Esophagus muscularis mucosa (tissue), 3 donors: Measurements from ENCODE around the gene GRIK1.

Source experiments
- POLR2A ChIP-seq: fragments of 450-650 bp; IDR thresholded peaks from one replicate; pipeline ENCODE4 v1.6.1; 2017; ENCODE audit warnings: antibody characterized with exemption, moderate library complexity, mild to moderate bottlenecking, low read depth
- TF ChIP-seq, protein P1 (sequence below), 3 experiments: fragments of 200-600 bp in 2 of 3; fragments of 450-650 bp in 1 of 3; sonication (generic) in 2 of 3; IDR thresholded peaks; one replicate each; pipeline ENCODE4 v1.5.1; 2017 to 2019; ENCODE audit warnings: antibody characterized with exemption in 3 of 3, mild to moderate bottlenecking in 2 of 3, moderate library complexity in 1 of 3

DNA sequence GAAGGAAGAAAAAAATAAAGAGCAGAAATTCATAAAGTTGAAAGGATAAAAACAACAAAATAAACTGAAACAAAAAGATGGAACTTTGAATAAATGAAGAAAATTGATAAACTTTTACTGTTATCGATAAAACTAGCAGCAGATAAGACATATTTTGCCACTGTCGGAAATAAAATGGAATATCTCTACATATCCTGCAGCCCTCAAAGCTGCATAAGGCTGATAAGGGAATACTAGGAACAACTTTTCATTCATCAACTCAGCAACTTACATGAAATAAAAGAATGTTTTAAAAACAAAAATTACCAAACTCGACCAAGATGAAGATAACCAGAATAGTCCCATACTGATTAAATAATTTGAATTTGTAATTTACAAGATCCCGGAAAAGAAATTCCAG, 48.0 kb upstream of the GRIK1 start:
- TF ChIP-seq POLR2A = no peak
- TF ChIP-seq, protein P1, sequence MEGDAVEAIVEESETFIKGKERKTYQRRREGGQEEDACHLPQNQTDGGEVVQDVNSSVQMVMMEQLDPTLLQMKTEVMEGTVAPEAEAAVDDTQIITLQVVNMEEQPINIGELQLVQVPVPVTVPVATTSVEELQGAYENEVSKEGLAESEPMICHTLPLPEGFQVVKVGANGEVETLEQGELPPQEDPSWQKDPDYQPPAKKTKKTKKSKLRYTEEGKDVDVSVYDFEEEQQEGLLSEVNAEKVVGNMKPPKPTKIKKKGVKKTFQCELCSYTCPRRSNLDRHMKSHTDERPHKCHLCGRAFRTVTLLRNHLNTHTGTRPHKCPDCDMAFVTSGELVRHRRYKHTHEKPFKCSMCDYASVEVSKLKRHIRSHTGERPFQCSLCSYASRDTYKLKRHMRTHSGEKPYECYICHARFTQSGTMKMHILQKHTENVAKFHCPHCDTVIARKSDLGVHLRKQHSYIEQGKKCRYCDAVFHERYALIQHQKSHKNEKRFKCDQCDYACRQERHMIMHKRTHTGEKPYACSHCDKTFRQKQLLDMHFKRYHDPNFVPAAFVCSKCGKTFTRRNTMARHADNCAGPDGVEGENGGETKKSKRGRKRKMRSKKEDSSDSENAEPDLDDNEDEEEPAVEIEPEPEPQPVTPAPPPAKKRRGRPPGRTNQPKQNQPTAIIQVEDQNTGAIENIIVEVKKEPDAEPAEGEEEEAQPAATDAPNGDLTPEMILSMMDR (IDR thresholded peaks at IDR 0.05) = no peak
